Chondrocyte (in vitro differentiated cells): ENCODE measurements around the gene PPP1R37. TPM values are rescaled to one million over a fixed set of nuclear protein-coding genes. Genes with fewer than 3 reads are reported as not detected.

Experiments
- DNase-seq: peaks from one replicate; pipeline ENCODE4 v3.0.0; 2021; ENCODE audit warnings: mixed read lengths, low spot score
- H3K27ac Mint-ChIP-seq: one replicate; pipeline ENCODE4 v1.8.0; 2021; ENCODE audit warnings: mild to moderate bottlenecking, moderate library complexity, mixed read lengths; ENCODE audit not compliant: unreplicated experiment
- H3K27me3 Mint-ChIP-seq: 2 replicates; pipeline ENCODE4 v1.8.0; 2021; ENCODE audit warnings: low read depth, mixed read lengths
- H3K36me3 Mint-ChIP-seq: 2 replicates; pipeline ENCODE4 v1.8.0; 2021; ENCODE audit warnings: low read depth, mixed read lengths
- H3K4me1 Mint-ChIP-seq: 2 replicates; pipeline ENCODE4 v1.8.0; 2021; ENCODE audit warnings: low read depth, mild to moderate bottlenecking, mixed read lengths
- H3K4me3 Mint-ChIP-seq: one replicate; pipeline ENCODE4 v1.8.0; 2021; ENCODE audit warnings: mild to moderate bottlenecking, moderate library complexity, mixed read lengths; ENCODE audit not compliant: unreplicated experiment
- H3K9me3 Mint-ChIP-seq: 2 replicates; pipeline ENCODE4 v1.8.0; 2021; ENCODE audit warnings: low read depth, mixed read lengths
- CTCF ChIP-seq: fragments of 200-600 bp; sonication (generic); IDR thresholded peaks from 2 replicates; pipeline ENCODE4 v1.5.0; 2021; ENCODE audit warnings: antibody characterized with exemption, mild to moderate bottlenecking, moderate library complexity
- long read RNA-seq: library from polyadenylated mRNA; stranded (forward); transcript quantifications from one replicate; pipeline ENCODE4 v2.0.0, GENCODE V29; 2021
- total RNA-seq: library from RNA; stranded (reverse); gene quantifications from 3 replicates; pipeline ENCODE4 v1.2.1, GENCODE V29; 2021

The PPP1R37 gene
- 23.9 to 30.2 TPM (median 24.0 TPM) in 3 replicates for total RNA-seq
- long read RNA-seq, partial matches to known transcripts, result 4 of 6 reads
- long read RNA-seq, other reads (novel, unspliced or antisense), result 1 of 6 reads

- Mint-ChIP-seq H3K27ac (peak within 1 kb of the TSS; percentile 99), H3K4me3 (peak within 1 kb of the TSS; percentile 95), H3K36me3 (peaks cover 1% of the 10 kb centered on the region), H3K27me3 (no peaks in the 10 kb centered on the region), H3K9me3 (no peaks in the 10 kb centered on the region), H3K4me1 (peaks cover 60% of the 10 kb centered on the region)
- DNase-seq, result no peak
- TF ChIP-seq CTCF, result peak; percentile 70
Measured at GRCh38 chr19:45092747-45093678, at the start of gene PPP1R37. Gene PPP1R37, plus strand, starts transcription at chr19:45093179. Its CDS starts 147 bp downstream, at chr19:45093326.

GRCh38 chr19:45045671-45046353 is 47.2 kb upstream of the PPP1R37 start:
- no peak for DNase-seq
- no peaks in the 10 kb centered on the region for H3K9me3 Mint-ChIP-seq
- H3K27ac Mint-ChIP-seq, result no peak overlapping the region
- H3K36me3 Mint-ChIP-seq, result peaks cover 12% of the 10 kb centered on the region
- TF ChIP-seq CTCF, result no peak
- H3K4me1 Mint-ChIP-seq, result peaks cover 22% of the 10 kb centered on the region
- no peak overlapping the region for H3K4me3 Mint-ChIP-seq
- no peaks in the 10 kb centered on the region for H3K27me3 Mint-ChIP-seq

GRCh38 chr19:45046355-45046754 is 46.6 kb upstream of the PPP1R37 start:
- no peak for TF ChIP-seq CTCF
- peaks cover 10% of the 10 kb centered on the region for H3K36me3 Mint-ChIP-seq
- no peaks in the 10 kb centered on the region for H3K9me3 Mint-ChIP-seq
- DNase-seq, result no peak
- H3K4me1 Mint-ChIP-seq, result peaks cover 18% of the 10 kb centered on the region
- H3K27ac Mint-ChIP-seq, result no peak overlapping the region
- no peak overlapping the region for H3K4me3 Mint-ChIP-seq
- no peaks in the 10 kb centered on the region for H3K27me3 Mint-ChIP-seq

- no peak for TF ChIP-seq CTCF
- Mint-ChIP-seq H3K27me3 (no peaks in the 10 kb centered on the region), H3K27ac (no peak overlapping the region), H3K4me1 (peaks cover 10% of the 10 kb centered on the region), H3K4me3 (no peak overlapping the region), H3K9me3 (no peaks in the 10 kb centered on the region), H3K36me3 (peaks cover 6% of the 10 kb centered on the region)
- no peak for DNase-seq
Measured at GRCh38 chr19:45047188-45047797, 45.7 kb upstream of the PPP1R37 start.
